ENCODE results near the gene MYH14. TPM values are rescaled to one million over a fixed set of nuclear protein-coding genes. Genes with fewer than 3 reads are reported as not detected.

MYH14 gene
- total and polyA plus RNA-seq, 9 of the 15 experiments (the other 6 are each of a cell fraction or from before 2014, with no cell fraction given): 0.04 to 0.86 (median 0.19) TPM; not detected in 2

GRCh38 chr19:50269653-50270052 is 66.2 kb downstream of the MYH14 start (continued):
- no peak for TF ChIP-seq SFPQ (IDR thresholded peaks at IDR 0.05; ENCODE audit: low read depth, low read length)
- peak; percentile 46; the same call in 1 of the 2 replicates for TF ChIP-seq ETV5 (CRISPR knock-in tag; IDR thresholded peaks at IDR 0.05; ENCODE audit: low read depth)
- peak; percentile 21; the same call in 1 of the 2 replicates for TF ChIP-seq MITF (IDR thresholded peaks at IDR 0.05)
- TF ChIP-seq CHD7 (IDR thresholded peaks at IDR 0.05; ENCODE audit: low read depth, low read length): no peak
- no peak for TF ChIP-seq CEBPB (tag; IDR thresholded peaks at IDR 0.05)
- TF ChIP-seq GMEB1 (CRISPR knock-in tag; IDR thresholded peaks at IDR 0.05): no peak
- TF ChIP-seq ZNF586 (CRISPR knock-in tag; conservative IDR thresholded peaks at IDR 0.05): no peak
- TF ChIP-seq SMAD1 (IDR thresholded peaks at IDR 0.05; ENCODE audit: low read depth, low read length, partially characterized antibody): peak; percentile 91
- no peak for TF ChIP-seq ARID3A (IDR thresholded peaks at IDR 0.05; ENCODE audit: borderline replicate concordance, low read depth, low read length)

Data from K562 (cell line).